SK-N-SH (cell line): ENCODE results near the gene RUFY3. TPM values are rescaled to one million over a fixed set of nuclear protein-coding genes. Genes with fewer than 3 reads are reported as not detected.

Experiments
- CTCF ChIA-PET: fragments of 300-600, 350-600 bp; formaldehyde crosslinking; extraction: SDS; loops from one replicate; lab custom pipeline; 2021; lab: Yijun Ruan, JAX
- POLR2A ChIA-PET: fragments of 350-600 bp; sonication (Branson Sonifier 250); formaldehyde crosslinking; extraction: SDS; loops from one replicate; lab custom pipeline; 2020; ENCODE audit warnings: antibody characterized with exemption, inconsistent platforms; lab: Yijun Ruan, JAX
- DNase-seq: peaks from one replicate; pipeline ENCODE4 v3.0.0; 2012
- H2AFZ ChIP-seq: fragments of 200-600 bp; sonication (generic); 2 replicates; pipeline ENCODE4 v1.8.1; 2016; ENCODE audit warnings: antibody characterized with exemption, mild to moderate bottlenecking, low read depth
- H3F3A ChIP-seq: fragments of 200-600 bp; sonication (generic); replicated peaks from 2 replicates; pipeline ENCODE3; 2016; ENCODE audit warnings: antibody characterized with exemption, mild to moderate bottlenecking; ENCODE audit not compliant: insufficient read depth
- H3K27ac ChIP-seq, 2 experiments: fragments of 200-500 bp in 1 of 2; fragments of 200-600 bp in 1 of 2; sonication (Bioruptor generic) in 1 of 2; sonication (generic), shearing (Covaris generic) in 1 of 2; 2 replicates each; pipeline versions ENCODE4 v1.5.1 to v1.6.1; 2014 to 2016; ENCODE audit warnings: low read depth in 2 of 2, inconsistent platforms in 1 of 2, low read length in 1 of 2, mild to moderate bottlenecking in 1 of 2, mixed read lengths in 1 of 2
- H3K27me3 ChIP-seq: fragments of 200-600 bp; sonication (generic), shearing (Covaris generic); 2 replicates; pipeline ENCODE4 v1.6.1; 2016; ENCODE audit warnings: mixed run types; ENCODE audit not compliant: insufficient read depth
- H3K36me3 ChIP-seq, 2 experiments: fragments of 200-500 bp in 1 of 2; fragments of 200-600 bp in 1 of 2; sonication (Bioruptor generic) in 1 of 2; sonication (generic) in 1 of 2; replicated peaks in 1 of 2; 2 replicates each; pipeline versions ENCODE3 to v1.5.1; 2014 to 2016; ENCODE audit warnings: low read length in 1 of 2, mild to moderate bottlenecking in 1 of 2; ENCODE audit not compliant: insufficient read depth in 2 of 2, control insufficient read depth in 1 of 2
- H3K4me1 ChIP-seq, 2 experiments: fragments of 200-500 bp in 1 of 2; fragments of 200-600 bp in 1 of 2; sonication (Bioruptor generic) in 1 of 2; sonication (generic), shearing (Covaris generic) in 1 of 2; 2 replicates each; pipeline versions ENCODE4 v1.5.1 to v1.6.1; 2014 to 2016; ENCODE audit warnings: low read depth in 1 of 2, low read length in 1 of 2, mixed run types in 1 of 2; ENCODE audit not compliant: insufficient read depth in 2 of 2, control insufficient read depth in 1 of 2
- H3K4me2 ChIP-seq: fragments of 200-600 bp; sonication (generic), shearing (Covaris generic); 2 replicates; pipeline ENCODE4 v1.6.1; 2017; ENCODE audit warnings: mixed run types
- H3K4me3 ChIP-seq, 2 experiments: fragments of 200-500 bp in 1 of 2; fragments of 200-600 bp in 1 of 2; sonication (Bioruptor generic) in 1 of 2; sonication (generic), shearing (Covaris generic) in 1 of 2; 2 replicates each; pipeline versions ENCODE4 v1.5.1 to v1.8.1; 2014 to 2016; ENCODE audit warnings: low read depth in 2 of 2, inconsistent platforms in 1 of 2, low read length in 1 of 2, mild to moderate bottlenecking in 1 of 2, mixed read lengths in 1 of 2, moderate library complexity in 1 of 2
- H3K79me2 ChIP-seq: fragments of 200-600 bp; sonication (generic); 2 replicates; pipeline ENCODE4 v1.8.1; 2017; ENCODE audit warnings: mild to moderate bottlenecking; ENCODE audit not compliant: insufficient read depth
- H3K9ac ChIP-seq: fragments of 200-600 bp; sonication (generic); 2 replicates; pipeline ENCODE4 v1.6.1; 2017; ENCODE audit warnings: mixed run types
- H3K9me2 ChIP-seq: fragments of 200-600 bp; sonication (generic); 2 replicates; pipeline ENCODE4 v1.6.1; 2017; ENCODE audit warnings: mixed run types
- H3K9me3 ChIP-seq: fragments of 200-600 bp; sonication (generic); 2 replicates; pipeline ENCODE4 v1.6.1; 2017; ENCODE audit warnings: mixed run types, mild to moderate bottlenecking, moderate library complexity
- H4K20me1 ChIP-seq: fragments of 200-600 bp; sonication (generic); 2 replicates; pipeline ENCODE4 v1.6.1; 2017; ENCODE audit warnings: mild to moderate bottlenecking, mixed run types; ENCODE audit not compliant: insufficient read depth
- CHD2 ChIP-seq: fragments of 150-350 bp; IDR thresholded peaks from 2 replicates; pipeline ENCODE4 v1.6.1; 2018; ENCODE audit warnings: low read length; ENCODE audit not compliant: partially characterized antibody
- MEF2A ChIP-seq: IDR thresholded peaks from 2 replicates; pipeline ENCODE4 v1.4.0; 2012; ENCODE audit warnings: low read depth, borderline replicate concordance
- NFIC ChIP-seq: IDR thresholded peaks from 2 replicates; pipeline ENCODE4 v1.4.0; 2012; ENCODE audit warnings: borderline replicate concordance
- POLR2AphosphoS5 ChIP-seq: IDR thresholded peaks from 2 replicates; pipeline ENCODE4 v1.6.1; 2012; ENCODE audit warnings: low read depth, low read length
- RCOR1 ChIP-seq: fragments of 150-350 bp; IDR thresholded peaks from 2 replicates; pipeline ENCODE4 v1.6.1; 2017; ENCODE audit warnings: antibody characterized with exemption, low read length
- RXRA ChIP-seq: IDR thresholded peaks from 2 replicates; pipeline ENCODE4 v1.4.0; 2012; ENCODE audit warnings: low read depth, mild to moderate bottlenecking, borderline replicate concordance
- SIN3A ChIP-seq: IDR thresholded peaks from 2 replicates; pipeline ENCODE4 v1.6.1; 2012; ENCODE audit warnings: low read depth, mild to moderate bottlenecking, low read length, moderate library complexity, borderline replicate concordance
- TAF1 ChIP-seq: IDR thresholded peaks from 2 replicates; pipeline ENCODE4 v1.6.1; 2012; ENCODE audit warnings: low read depth, mild to moderate bottlenecking, low read length, moderate library complexity, borderline replicate concordance
- WGBS: methylation state at CpG from one replicate; pipeline ENCODE4 v1.1.6; 2017; ENCODE audit warnings: low lambda C conversion rate; 5-methylcytosine and 5-hydroxymethylcytosine counted together
- polyA plus RNA-seq, 3 experiments: library from polyadenylated mRNA; depleted of rRNA; stranded (reverse); fragments of >200 nt; gene quantifications; 2 replicates each; pipeline ENCODE4 v1.2.3, GENCODE V29; 2012
- TF ChIP-seq, protein P1 (sequence below): IDR thresholded peaks from 2 replicates; pipeline ENCODE4 v1.4.0; 2012; ENCODE audit warnings: low read depth
- TF ChIP-seq, protein P2 (sequence below): fragments of 200-600 bp; sonication (generic); IDR thresholded peaks from 2 replicates; pipeline ENCODE4 v1.6.1; 2017; ENCODE audit warnings: antibody characterized with exemption, mild to moderate bottlenecking, moderate library complexity
- TF ChIP-seq, protein P3 (sequence below): fragments of 150-350 bp; IDR thresholded peaks from 2 replicates; pipeline ENCODE4 v1.6.1; 2016; ENCODE audit warnings: mild to moderate bottlenecking, low read depth, low read length

The RUFY3 gene
- polyA plus RNA-seq, 1 of the 3 experiments (the other 2 are of a cell fraction) = 22.8 TPM

DNA sequence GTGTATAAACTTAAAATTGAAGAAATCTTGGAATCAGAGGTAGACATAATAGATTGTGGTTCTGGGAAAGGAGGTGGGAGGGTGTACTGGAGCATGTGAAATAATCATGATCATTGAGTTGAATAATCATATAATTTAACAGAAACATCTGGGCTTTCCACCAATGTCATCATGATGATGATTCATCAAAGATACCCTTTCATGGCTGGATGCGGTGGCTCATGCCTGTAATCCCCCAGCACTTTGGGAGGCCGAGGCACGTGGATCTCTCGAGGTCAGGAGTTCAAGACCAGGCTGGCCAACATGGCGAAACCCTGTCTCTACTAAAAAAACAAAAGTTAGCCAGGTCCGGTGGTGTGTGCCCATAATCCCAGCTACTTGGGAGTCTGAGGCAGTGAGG is 6.7 kb upstream of the RUFY3 start:
- ChIA-PET CTCF (no interaction called here), POLR2A (no interaction called here)
- H3K27ac ChIP-seq = no peak overlapping the region
- H3K9me2 ChIP-seq = no peaks in the 10 kb centered on the region
- no peaks in the 10 kb centered on the region for H3K9me3 ChIP-seq
- H4K20me1 ChIP-seq = no peaks in the 10 kb centered on the region
- H3K36me3 ChIP-seq = no peaks in the 10 kb centered on the region
- no peak overlapping the region for H3K4me2 ChIP-seq
- peaks cover 61% of the 10 kb centered on the region for H3K79me2 ChIP-seq
- H3K27me3 ChIP-seq = no peaks in the 10 kb centered on the region
- no peaks in the 10 kb centered on the region for H3K4me1 ChIP-seq
- H3K9ac ChIP-seq = no peak overlapping the region
- 93% methylated on average over 6 of the region's 6 CpGs for WGBS
- no peak overlapping the region for H2AFZ ChIP-seq
- H3F3A ChIP-seq = no peaks in the 10 kb centered on the region
- no peak for DNase-seq
- TF ChIP-seq, protein P1, sequence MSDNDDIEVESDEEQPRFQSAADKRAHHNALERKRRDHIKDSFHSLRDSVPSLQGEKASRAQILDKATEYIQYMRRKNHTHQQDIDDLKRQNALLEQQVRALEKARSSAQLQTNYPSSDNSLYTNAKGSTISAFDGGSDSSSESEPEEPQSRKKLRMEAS = no peak
- TF ChIP-seq POLR2AphosphoS5 = no peak
- TF ChIP-seq RXRA = no peak
- no peak for TF ChIP-seq CHD2
- TF ChIP-seq, protein P2, sequence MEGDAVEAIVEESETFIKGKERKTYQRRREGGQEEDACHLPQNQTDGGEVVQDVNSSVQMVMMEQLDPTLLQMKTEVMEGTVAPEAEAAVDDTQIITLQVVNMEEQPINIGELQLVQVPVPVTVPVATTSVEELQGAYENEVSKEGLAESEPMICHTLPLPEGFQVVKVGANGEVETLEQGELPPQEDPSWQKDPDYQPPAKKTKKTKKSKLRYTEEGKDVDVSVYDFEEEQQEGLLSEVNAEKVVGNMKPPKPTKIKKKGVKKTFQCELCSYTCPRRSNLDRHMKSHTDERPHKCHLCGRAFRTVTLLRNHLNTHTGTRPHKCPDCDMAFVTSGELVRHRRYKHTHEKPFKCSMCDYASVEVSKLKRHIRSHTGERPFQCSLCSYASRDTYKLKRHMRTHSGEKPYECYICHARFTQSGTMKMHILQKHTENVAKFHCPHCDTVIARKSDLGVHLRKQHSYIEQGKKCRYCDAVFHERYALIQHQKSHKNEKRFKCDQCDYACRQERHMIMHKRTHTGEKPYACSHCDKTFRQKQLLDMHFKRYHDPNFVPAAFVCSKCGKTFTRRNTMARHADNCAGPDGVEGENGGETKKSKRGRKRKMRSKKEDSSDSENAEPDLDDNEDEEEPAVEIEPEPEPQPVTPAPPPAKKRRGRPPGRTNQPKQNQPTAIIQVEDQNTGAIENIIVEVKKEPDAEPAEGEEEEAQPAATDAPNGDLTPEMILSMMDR = no peak
- H3K4me3 ChIP-seq = no peak overlapping the region

DNA sequence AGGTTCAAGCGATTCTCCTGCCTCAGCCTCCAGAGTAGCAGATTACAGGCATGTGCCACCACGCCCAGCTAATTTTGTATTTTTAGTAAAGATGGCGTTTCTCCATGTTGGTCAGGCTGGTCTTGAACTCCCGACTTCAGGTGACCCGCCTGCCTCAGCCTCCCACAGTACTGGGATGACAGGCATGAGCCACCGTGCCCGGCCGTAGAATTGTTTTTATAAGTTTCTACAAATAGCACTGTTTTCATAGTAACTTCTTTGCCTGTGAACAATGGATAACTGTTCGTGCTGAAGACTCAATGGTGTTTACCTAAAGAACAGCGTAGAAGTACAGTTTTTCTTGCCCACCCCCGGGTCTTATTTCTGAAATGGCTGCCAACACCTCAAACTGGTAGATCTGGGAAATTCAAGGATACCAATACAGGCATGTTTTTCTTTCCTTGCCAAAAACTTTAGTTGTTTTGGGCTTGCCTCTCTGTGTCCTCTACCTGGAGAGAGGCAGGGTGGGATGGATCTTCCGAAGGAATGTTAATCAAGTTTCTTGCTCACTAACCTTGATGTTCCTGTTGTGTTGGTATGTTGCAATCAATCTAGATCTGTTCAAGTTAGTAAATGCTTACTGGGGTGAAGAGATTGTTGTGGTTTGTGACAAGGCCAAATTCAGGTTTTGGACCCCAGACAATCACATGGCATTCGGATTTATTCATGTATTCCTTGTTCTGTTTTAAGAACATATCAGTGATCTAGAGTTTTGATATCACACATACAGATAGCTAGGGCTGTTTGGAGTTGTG is 2.8 kb upstream of the RUFY3 start:
- Histone ChIP-seq H3K79me2 (peaks cover 75% of the 10 kb centered on the region), H4K20me1 (no peaks in the 10 kb centered on the region; the same call in 1 of the 2 replicates), H3K9me3 (no peaks in the 10 kb centered on the region), H3K4me1 (peaks cover 0 to 9% of the 10 kb centered on the region in 2 experiments; a peak in 2 of 4 replicates), H3K4me3 (no peak overlapping the region), H3K9me2 (no peaks in the 10 kb centered on the region), H3F3A (peaks cover 9% of the 10 kb centered on the region), H2AFZ (no peak overlapping the region), H3K9ac (no peak overlapping the region), H3K27ac (no peak overlapping the region), H3K4me2 (no peak overlapping the region), H3K36me3 (no peaks in the 10 kb centered on the region), H3K27me3 (no peaks in the 10 kb centered on the region)
- no peak for TF ChIP-seq RCOR1
- TF ChIP-seq, protein P1 = no peak
- TF ChIP-seq NFIC = no peak
- TF ChIP-seq, protein P3, sequence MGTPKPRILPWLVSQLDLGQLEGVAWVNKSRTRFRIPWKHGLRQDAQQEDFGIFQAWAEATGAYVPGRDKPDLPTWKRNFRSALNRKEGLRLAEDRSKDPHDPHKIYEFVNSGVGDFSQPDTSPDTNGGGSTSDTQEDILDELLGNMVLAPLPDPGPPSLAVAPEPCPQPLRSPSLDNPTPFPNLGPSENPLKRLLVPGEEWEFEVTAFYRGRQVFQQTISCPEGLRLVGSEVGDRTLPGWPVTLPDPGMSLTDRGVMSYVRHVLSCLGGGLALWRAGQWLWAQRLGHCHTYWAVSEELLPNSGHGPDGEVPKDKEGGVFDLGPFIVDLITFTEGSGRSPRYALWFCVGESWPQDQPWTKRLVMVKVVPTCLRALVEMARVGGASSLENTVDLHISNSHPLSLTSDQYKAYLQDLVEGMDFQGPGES = no peak
- TF ChIP-seq MEF2A = no peak
- no peak for TF ChIP-seq SIN3A
- TF ChIP-seq TAF1 = no peak
- POLR2A ChIA-PET = interaction anchor here (1.7 kb wide), 1 partner anchor 14 kb away, joined by 5 read pairs; no protein-coding TSS in a partner anchor
- CTCF ChIA-PET = interaction anchor here (1.1 kb wide), 1 partner anchor 13 kb away, joined by 4 read pairs; no protein-coding TSS in a partner anchor
- no peak for DNase-seq
- 94% methylated on average over 13 of the region's 13 CpGs for WGBS
